CD4-positive, alpha-beta memory T cell (primary cell): Measurements from ENCODE around the gene SLC25A53. TPM values are rescaled to one million over a fixed set of nuclear protein-coding genes. Genes with fewer than 3 reads are reported as not detected.
A peak's percentile ranks its signal among the peaks of the same experiment; 100 is the strongest.

Experiments used
- CTCF ChIA-PET: fragments of 350-600 bp; sonication (Branson Sonifier 250); formaldehyde crosslinking; loops from one replicate; lab custom pipeline; 2021; ENCODE audit warnings: inconsistent platforms; ENCODE audit not compliant: partially characterized antibody; lab: Charles Lee
- POLR2A ChIA-PET: fragments of 350-600 bp; sonication (Branson Sonifier 250); formaldehyde crosslinking; loops from one replicate; lab custom pipeline; 2021; ENCODE audit not compliant: partially characterized antibody; lab: Charles Lee
- DNase-seq, 5 donors: peaks; one replicate each; pipeline versions ENCODE4 v3.0.0 to v3.0.0-alpha.2; 2020 to 2022; ENCODE audit warnings: mixed read lengths in 1 of 5
- H3K27ac ChIP-seq: one replicate; pipeline ENCODE4 v1.7.0; 2013; ENCODE audit warnings: low read depth, low read length
- H3K27me3 ChIP-seq: 2 replicates; pipeline ENCODE4 v1.7.0; 2013; ENCODE audit warnings: mild to moderate bottlenecking, low read length, moderate library complexity; ENCODE audit not compliant: insufficient read depth
- H3K36me3 ChIP-seq: 2 replicates; pipeline ENCODE4 v1.7.0; 2013; ENCODE audit warnings: mild to moderate bottlenecking, low read length, moderate library complexity; ENCODE audit not compliant: insufficient read depth
- H3K4me1 ChIP-seq: 2 replicates; pipeline ENCODE4 v1.7.0; 2013; ENCODE audit warnings: mild to moderate bottlenecking, low read length, moderate library complexity; ENCODE audit not compliant: insufficient read depth
- H3K4me3 ChIP-seq, 2 donors: one replicate each; pipeline ENCODE4 v1.7.0; 2013; ENCODE audit warnings: low read length in 2 of 2, mild to moderate bottlenecking in 1 of 2
- H3K9me3 ChIP-seq, 2 donors: one replicate each; pipeline ENCODE4 v1.7.0; 2013; ENCODE audit warnings: low read length in 2 of 2, control low read depth in 1 of 2; ENCODE audit not compliant: control insufficient read depth in 1 of 2
- H3K27ac Mint-ChIP-seq, 7 donors: one replicate each; pipeline ENCODE4 v1.8.0; 2020 to 2021; ENCODE audit warnings: mixed read lengths in 7 of 7, mild to moderate bottlenecking in 6 of 7, inconsistent platforms in 3 of 7, moderate library complexity in 3 of 7
- H3K27me3 Mint-ChIP-seq, 2 donors: one replicate each; pipeline ENCODE4 v1.8.0; 2020 to 2021; ENCODE audit warnings: mixed read lengths in 2 of 2
- H3K36me3 Mint-ChIP-seq, 2 donors: one replicate each; pipeline ENCODE4 v1.8.0; 2020 to 2021; ENCODE audit warnings: mixed read lengths in 2 of 2, inconsistent platforms in 1 of 2, mild to moderate bottlenecking in 1 of 2
- H3K4me1 Mint-ChIP-seq, 4 donors: one replicate each; pipeline ENCODE4 v1.8.0; 2020 to 2021; ENCODE audit warnings: mixed read lengths in 4 of 4, mild to moderate bottlenecking in 1 of 4
- H3K4me3 Mint-ChIP-seq, 8 donors: one replicate each; pipeline ENCODE4 v1.8.0; 2020 to 2021; ENCODE audit warnings: mixed read lengths in 8 of 8, mild to moderate bottlenecking in 7 of 8, moderate library complexity in 6 of 8, inconsistent platforms in 3 of 8
- H3K9me3 Mint-ChIP-seq, 8 donors: one replicate each; pipeline ENCODE4 v1.8.0; 2020 to 2021; ENCODE audit warnings: mixed read lengths in 8 of 8, mild to moderate bottlenecking in 5 of 8, inconsistent platforms in 3 of 8, moderate library complexity in 1 of 8
- intact Hi-C: fragments of 100-400 bp; cut with micrococcal nuclease; formaldehyde crosslinking; loops from one replicate; pipeline ENCODE4 v1.15.1; 2023
- polyA plus RNA-seq, 2 donors: library from polyadenylated mRNA; unstranded; fragments of 300-500 nt; fragmentation: Illumina TruSeq; gene quantifications; one replicate each; pipeline ENCODE4 v1.2.3, GENCODE V29; 2021
- total RNA-seq, 2 experiments: library from RNA; stranded (reverse); gene quantifications; one replicate each; pipeline ENCODE4 v1.2.3, GENCODE V29; 2021

SLC25A53 gene
- total and polyA plus RNA-seq, 4 experiments from 2014 or later, result 7.1 to 21.0 (median 15.3) TPM

GRCh38 chrX:104104676-104105075, 52.1 kb downstream of the SLC25A53 start:
- H3K4me3 Mint-ChIP-seq, result no peak overlapping the region
- DNase-seq, result no peak
- H3K27ac ChIP-seq, result no peak overlapping the region
- H3K36me3 ChIP-seq, result no peaks in the 10 kb centered on the region
- CTCF ChIA-PET, result interaction anchor here (1.1 kb wide), 1 partner anchor 9 kb away, joined by 4 read pairs; no protein-coding TSS in a partner anchor
- intact Hi-C loops, result no loop called here
- H3K27me3 Mint-ChIP-seq, result no peaks in the 10 kb centered on the region
- H3K4me1 ChIP-seq, result peaks cover 18% of the 10 kb centered on the region
- no peaks in the 10 kb centered on the region for H3K9me3 Mint-ChIP-seq
- no peaks in the 10 kb centered on the region for H3K27me3 ChIP-seq
- POLR2A ChIA-PET, result no interaction called here
- no peaks in the 10 kb centered on the region for H3K9me3 ChIP-seq
- H3K27ac Mint-ChIP-seq, result peak overlapping the region in 1 of 7 donors; percentile 15
- peaks cover 9 to 12% (median 11%) of the 10 kb centered on the region in 4 donors for H3K4me1 Mint-ChIP-seq
- H3K4me3 ChIP-seq, result no peak overlapping the region
- H3K36me3 Mint-ChIP-seq, result no peaks in the 10 kb centered on the region

- H3K27ac ChIP-seq, result no peak overlapping the region
- ChIA-PET POLR2A (interaction anchor here (1.0 to 3.8 kb wide), 2 partner anchors 12 to 38 kb away, joined by 3 to 29 read pairs; partner anchors contain the start of gene ZCCHC18), CTCF (interaction anchor here (1.1 to 3.3 kb wide), 6 partner anchors 11 to 253 kb away, joined by 3 to 48 read pairs (median 4); partner anchors contain the start of gene ZCCHC18)
- H3K36me3 Mint-ChIP-seq, result no peaks in the 10 kb centered on the region
- H3K27me3 Mint-ChIP-seq, result peaks cover 0 to 3% of the 10 kb centered on the region in 2 donors
- no peaks in the 10 kb centered on the region for H3K9me3 Mint-ChIP-seq
- DNase-seq, result no peak
- peaks cover 0 to 3% (median 2%) of the 10 kb centered on the region in 4 donors for H3K4me1 Mint-ChIP-seq
- H3K4me3 ChIP-seq, result no peak overlapping the region
- H3K9me3 ChIP-seq, result no peaks in the 10 kb centered on the region
- H3K27me3 ChIP-seq, result no peaks in the 10 kb centered on the region
- H3K4me1 ChIP-seq, result peaks cover 3% of the 10 kb centered on the region
- H3K36me3 ChIP-seq, result no peaks in the 10 kb centered on the region
- no peak overlapping the region for H3K4me3 Mint-ChIP-seq
- no peak overlapping the region for H3K27ac Mint-ChIP-seq
- intact Hi-C loops, result loop anchor here (1.0 kb wide), 2 partner anchors 14 to 37 kb away; no protein-coding TSS in a partner anchor
These were observed 57.9 kb downstream of the SLC25A53 start for GRCh38 chrX:104098919-104099318.

- no peaks in the 10 kb centered on the region for H3K36me3 ChIP-seq
- CTCF ChIA-PET, result interaction anchor here (1.1 to 3.3 kb wide), 5 partner anchors 12 to 253 kb away, joined by 3 to 48 read pairs (median 4); partner anchors contain the start of gene ZCCHC18
- H3K27me3 Mint-ChIP-seq, result peaks cover 0 to 4% of the 10 kb centered on the region in 2 donors
- H3K4me3 ChIP-seq, result no peak overlapping the region
- POLR2A ChIA-PET, result interaction anchor here (3.8 kb wide), 1 partner anchor 13 kb away, joined by 29 read pairs; the partner anchor contains the start of gene ZCCHC18
- H3K27ac ChIP-seq, result no peak overlapping the region
- H3K27me3 ChIP-seq, result no peaks in the 10 kb centered on the region
- intact Hi-C loops, result loop anchor here (1.0 kb wide), 2 partner anchors 15 to 38 kb away; no protein-coding TSS in a partner anchor
- H3K27ac Mint-ChIP-seq, result no peak overlapping the region
- peaks cover 3% of the 10 kb centered on the region for H3K4me1 ChIP-seq
- H3K4me3 Mint-ChIP-seq, result no peak overlapping the region
- no peaks in the 10 kb centered on the region for H3K9me3 ChIP-seq
- H3K9me3 Mint-ChIP-seq, result no peaks in the 10 kb centered on the region
- peaks cover 0 to 3% (median 2%) of the 10 kb centered on the region in 4 donors for H3K4me1 Mint-ChIP-seq
- H3K36me3 Mint-ChIP-seq, result no peaks in the 10 kb centered on the region
- DNase-seq, result peak; percentile 54 to 62 (median 60)
These were observed 58.5 kb downstream of the SLC25A53 start for GRCh38 chrX:104098151-104098808.

DNA sequence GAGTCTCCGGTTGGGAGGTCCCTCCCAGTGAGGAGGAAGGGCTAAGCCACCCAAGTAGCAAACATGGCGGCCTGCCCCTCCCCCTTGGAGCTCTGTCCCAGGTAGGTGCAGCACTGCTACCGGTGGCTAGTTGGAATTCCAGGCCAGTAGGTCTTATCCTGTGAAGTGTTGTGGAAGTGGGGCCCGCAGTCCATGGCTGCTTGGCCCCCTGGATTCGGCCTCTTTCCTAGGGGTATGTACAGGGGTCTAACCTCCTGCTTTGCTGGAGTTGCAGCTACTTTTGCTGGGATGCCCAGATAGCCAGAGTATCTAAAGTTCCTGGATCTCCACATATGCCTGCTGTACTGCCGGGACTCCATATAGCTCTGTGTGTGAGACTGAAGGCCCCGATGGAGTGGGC, 70.9 kb downstream of the SLC25A53 start:
- Histone ChIP-seq H3K4me3 (no peak overlapping the region), H3K27ac (no peak overlapping the region), H3K27me3 (no peaks in the 10 kb centered on the region), H3K4me1 (no peaks in the 10 kb centered on the region), H3K9me3 (no peaks in the 10 kb centered on the region), H3K36me3 (no peaks in the 10 kb centered on the region)
- Mint-ChIP-seq H3K9me3 (peaks cover 0 to 1% (median 0%) of the 10 kb centered on the region in 8 donors), H3K27ac (no peak overlapping the region), H3K4me1 (no peaks in the 10 kb centered on the region), H3K4me3 (no peak overlapping the region), H3K27me3 (peaks cover 3 to 4% of the 10 kb centered on the region in 2 donors), H3K36me3 (no peaks in the 10 kb centered on the region)
- ChIA-PET POLR2A (no interaction called here), CTCF (no interaction called here)
- intact Hi-C loops, result no loop called here
- no peak for DNase-seq

DNA sequence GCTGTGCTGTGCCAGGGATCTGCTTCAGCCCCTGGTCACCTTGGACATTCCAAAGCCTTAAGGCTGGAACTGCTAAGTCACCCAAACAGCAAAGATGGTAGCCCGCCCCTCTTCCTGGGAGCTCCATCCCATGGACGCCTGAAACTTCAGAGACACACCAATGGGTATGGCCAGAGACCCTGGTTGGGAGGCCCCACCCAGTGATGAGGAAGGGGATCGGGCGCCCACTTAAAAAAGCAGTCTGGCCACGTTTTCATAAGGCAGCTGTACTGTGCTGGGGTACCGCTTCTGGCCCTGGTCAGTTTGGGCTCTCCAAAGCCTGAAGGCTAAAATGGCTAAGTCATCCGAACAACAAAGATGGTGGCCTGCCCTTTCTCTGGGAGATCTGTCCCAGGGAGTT, 71.3 kb downstream of the SLC25A53 start:
- peaks cover 0 to 1% (median 0%) of the 10 kb centered on the region in 8 donors for H3K9me3 Mint-ChIP-seq
- intact Hi-C loops, result no loop called here
- no peaks in the 10 kb centered on the region for H3K27me3 ChIP-seq
- no peak overlapping the region for H3K27ac ChIP-seq
- no peak overlapping the region for H3K4me3 Mint-ChIP-seq
- no peak for DNase-seq
- no peaks in the 10 kb centered on the region for H3K4me1 Mint-ChIP-seq
- no peaks in the 10 kb centered on the region for H3K9me3 ChIP-seq
- H3K4me1 ChIP-seq, result no peaks in the 10 kb centered on the region
- ChIA-PET CTCF (no interaction called here), POLR2A (no interaction called here)
- no peak overlapping the region for H3K4me3 ChIP-seq
- no peaks in the 10 kb centered on the region for H3K36me3 ChIP-seq
- H3K27me3 Mint-ChIP-seq, result peaks cover 3% of the 10 kb centered on the region in 2 donors
- no peaks in the 10 kb centered on the region for H3K36me3 Mint-ChIP-seq
- H3K27ac Mint-ChIP-seq, result no peak overlapping the region

DNA sequence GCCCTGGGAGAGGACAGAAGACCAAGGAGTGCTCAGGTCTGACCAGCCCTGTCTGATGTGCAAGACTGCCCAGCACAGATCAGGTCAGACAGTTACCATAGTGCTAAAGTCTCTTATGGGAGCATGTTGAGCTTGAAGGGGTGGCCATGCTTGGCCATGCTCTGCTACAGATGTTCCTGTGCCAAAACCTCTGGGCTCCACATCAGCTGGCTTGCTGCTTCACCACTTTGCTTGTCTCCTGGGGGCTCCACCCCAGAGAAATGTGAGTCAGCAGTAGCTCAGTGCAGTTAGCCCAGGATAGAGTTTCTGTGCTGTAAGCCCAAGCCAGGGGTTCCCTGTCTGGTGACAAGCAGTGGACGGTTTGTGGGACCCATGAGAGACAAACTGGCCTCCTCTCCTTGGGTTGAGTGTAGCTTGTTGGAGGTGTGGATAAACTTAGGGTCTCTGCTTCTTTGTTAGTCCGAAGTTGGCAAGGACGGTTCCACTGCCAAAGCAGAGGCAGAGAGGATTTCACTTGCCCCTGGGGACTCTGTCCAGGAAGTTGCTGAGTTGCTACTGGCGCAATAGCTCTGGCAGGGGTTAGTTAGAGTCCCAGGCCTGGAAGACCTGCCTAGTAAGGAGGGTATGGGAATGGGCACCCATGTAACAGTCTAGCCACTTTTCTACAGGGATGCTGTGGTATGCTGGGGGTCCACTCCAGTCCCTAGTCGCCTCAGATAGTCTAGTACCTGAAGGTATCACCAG, 72.1 kb downstream of the SLC25A53 start:
- CTCF ChIA-PET, result no interaction called here
- Mint-ChIP-seq H3K27ac (no peak overlapping the region), H3K27me3 (peaks cover 3% of the 10 kb centered on the region in 2 donors), H3K4me3 (no peak overlapping the region), H3K9me3 (peaks cover 0 to 1% (median 0%) of the 10 kb centered on the region in 8 donors), H3K4me1 (no peaks in the 10 kb centered on the region), H3K36me3 (no peaks in the 10 kb centered on the region)
- no peaks in the 10 kb centered on the region for H3K9me3 ChIP-seq
- intact Hi-C loops, result no loop called here
- POLR2A ChIA-PET, result no interaction called here
- no peaks in the 10 kb centered on the region for H3K27me3 ChIP-seq
- H3K4me1 ChIP-seq, result no peaks in the 10 kb centered on the region
- H3K27ac ChIP-seq, result no peak overlapping the region
- H3K36me3 ChIP-seq, result no peaks in the 10 kb centered on the region
- no peak overlapping the region for H3K4me3 ChIP-seq
- DNase-seq, result no peak

DNA sequence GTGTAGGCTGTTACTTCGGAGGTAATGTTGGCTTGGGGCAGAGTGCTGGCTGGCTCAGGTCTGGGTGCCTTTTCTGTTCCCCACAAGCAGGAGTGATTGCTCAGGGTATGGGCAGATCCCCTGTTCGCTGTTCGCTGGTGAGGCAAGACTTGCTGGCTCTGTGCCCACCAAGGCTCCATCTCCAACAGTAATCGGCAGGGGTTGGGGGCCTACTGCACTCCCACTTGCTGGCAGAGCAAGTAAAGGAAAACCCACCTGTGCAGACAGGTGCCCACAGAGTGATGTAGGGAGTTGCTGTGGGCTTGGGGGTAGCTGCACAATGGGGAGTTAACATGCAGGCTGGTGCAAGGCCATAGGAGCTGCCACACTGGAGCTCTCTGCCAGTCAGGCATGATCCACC, 72.7 kb downstream of the SLC25A53 start:
- H3K4me1 ChIP-seq, result no peaks in the 10 kb centered on the region
- Mint-ChIP-seq H3K36me3 (no peaks in the 10 kb centered on the region), H3K27ac (no peak overlapping the region), H3K4me1 (no peaks in the 10 kb centered on the region), H3K27me3 (peaks cover 3% of the 10 kb centered on the region in 2 donors), H3K9me3 (peaks cover 0 to 1% (median 0%) of the 10 kb centered on the region in 8 donors), H3K4me3 (no peak overlapping the region)
- intact Hi-C loops, result no loop called here
- no peaks in the 10 kb centered on the region for H3K36me3 ChIP-seq
- H3K4me3 ChIP-seq, result no peak overlapping the region
- no peaks in the 10 kb centered on the region for H3K9me3 ChIP-seq
- no peaks in the 10 kb centered on the region for H3K27me3 ChIP-seq
- CTCF ChIA-PET, result no interaction called here
- POLR2A ChIA-PET, result no interaction called here
- no peak overlapping the region for H3K27ac ChIP-seq
- no peak for DNase-seq
